HCT116 (cell line): ENCODE data around the gene DHX36. TPM values are rescaled to one million over a fixed set of nuclear protein-coding genes. Genes with fewer than 3 reads are reported as not detected.

Source experiments
- ATAC-seq: fragments of 200-7000 bp; cut with Tn5 transposase; 2 replicates; pipeline ENCODE4 v1.9.1; 2020; ENCODE audit warnings: mild to moderate bottlenecking, moderate library complexity
- BruUV-seq: library from RNA; stranded (reverse); fragments of 400-500 nt; replicated peaks from 2 replicates; lab custom pipeline; 2021; lab: Mats Ljungman, UMichigan
- CTCF ChIA-PET: fragments of 300-600 bp; sonication (Branson Sonifier 250); formaldehyde crosslinking; loops from one replicate; lab custom pipeline; 2021; ENCODE audit warnings: antibody characterized with exemption; lab: Charles Lee
- POLR2A ChIA-PET: fragments of 300-600, 350-600 bp; sonication (Branson Sonifier 250); formaldehyde crosslinking; loops from one replicate; lab custom pipeline; 2021; ENCODE audit warnings: antibody characterized with exemption; lab: Charles Lee
- RAD21 ChIA-PET, 2 experiments: fragments of 300-600 bp; sonication (Branson Sonifier 250); formaldehyde crosslinking; loops; one replicate each; lab custom pipeline; 2023; ENCODE audit warnings: low total read pairs in 2 of 2; ENCODE audit not compliant: uncharacterized antibody in 2 of 2, unreplicated experiment in 2 of 2, low non-redundant PET in 1 of 2; lab: Charles Lee
- DNase-seq: peaks from one replicate; pipeline ENCODE4 v3.0.0-alpha.2; 2010; ENCODE audit warnings: low read depth, low spot score
- H2AFZ ChIP-seq: fragments of 200-600 bp; shearing (Covaris generic), sonication (generic); 2 replicates; pipeline ENCODE4 v1.6.1; 2017; ENCODE audit warnings: low read depth, mixed run types, mixed read lengths, antibody characterized with exemption, low read length; ENCODE audit not compliant: poor library complexity, severe bottlenecking
- H3K27ac ChIP-seq: 2 replicates; pipeline ENCODE4 v1.5.1; 2012; ENCODE audit warnings: low read depth, low read length
- H3K27me3 ChIP-seq: fragments of 200-600 bp; sonication (generic); 2 replicates; pipeline ENCODE4 v1.6.1; 2016; ENCODE audit warnings: mixed run types, low read length, mixed read lengths; ENCODE audit not compliant: insufficient read depth
- H3K36me3 ChIP-seq, 2 experiments: fragments of 200-500 bp in 1 of 2; fragments of 200-600 bp in 1 of 2; sonication (Bioruptor generic) in 1 of 2; sonication (generic) in 1 of 2; 2 replicates each; pipeline versions ENCODE4 v1.5.1 to v1.6.1; 2014 to 2016; ENCODE audit warnings: low read length in 2 of 2, inconsistent platforms in 1 of 2, mixed read lengths in 1 of 2, mixed run types in 1 of 2; ENCODE audit not compliant: insufficient read depth in 2 of 2, control insufficient read depth in 1 of 2
- H3K4me1 ChIP-seq, 2 experiments: fragments of 200-600 bp in 1 of 2; sonication (generic) in 1 of 2; 2 replicates each; pipeline versions ENCODE4 v1.5.1 to v1.6.1; 2012 to 2017; ENCODE audit warnings: low read length in 2 of 2, inconsistent platforms in 1 of 2, mild to moderate bottlenecking in 1 of 2, mixed read lengths in 1 of 2, mixed run types in 1 of 2, moderate library complexity in 1 of 2; ENCODE audit not compliant: insufficient read depth in 2 of 2, control insufficient read depth in 1 of 2
- H3K4me2 ChIP-seq: fragments of 200-600 bp; sonication (generic); 2 replicates; pipeline ENCODE4 v1.6.1; 2017; ENCODE audit warnings: mixed run types, low read length, mixed read lengths
- H3K4me3 ChIP-seq, 2 experiments: fragments of 200-600 bp in 1 of 2; sonication (generic) in 1 of 2; replicated peaks in 1 of 2; 2 replicates each; pipeline ENCODE4 v1.5.1; 2011 to 2016; ENCODE audit warnings: low read length in 2 of 2, control low read depth in 1 of 2, low read depth in 1 of 2, mild to moderate bottlenecking in 1 of 2, mixed read lengths in 1 of 2, mixed run types in 1 of 2
- H3K79me2 ChIP-seq: fragments of 200-600 bp; sonication (generic); 2 replicates; pipeline ENCODE4 v1.6.1; 2017; ENCODE audit warnings: mild to moderate bottlenecking, mixed run types, low read length, moderate library complexity, mixed read lengths; ENCODE audit not compliant: insufficient read depth
- H3K9ac ChIP-seq: fragments of 200-600 bp; sonication (generic); 2 replicates; pipeline ENCODE4 v1.6.1; 2016; ENCODE audit warnings: low read length, mixed read lengths
- H3K9me2 ChIP-seq: fragments of 200-600 bp; sonication (generic), shearing (Covaris generic); 2 replicates; pipeline ENCODE4 v1.6.1; 2017; ENCODE audit warnings: mixed run types, mild to moderate bottlenecking, moderate library complexity; ENCODE audit not compliant: insufficient read depth
- H3K9me3 ChIP-seq, 2 experiments: fragments of 200-500 bp in 1 of 2; fragments of 200-600 bp in 1 of 2; sonication (Bioruptor generic) in 1 of 2; sonication (generic) in 1 of 2; 2 replicates each; pipeline ENCODE4 v1.6.1; 2014 to 2017; ENCODE audit warnings: low read length in 2 of 2, mixed read lengths in 2 of 2, inconsistent platforms in 1 of 2, low read depth in 1 of 2, mild to moderate bottlenecking in 1 of 2, mixed run types in 1 of 2, moderate library complexity in 1 of 2; ENCODE audit not compliant: control insufficient read depth in 1 of 2, insufficient read depth in 1 of 2
- H4K20me1 ChIP-seq: fragments of 200-600 bp; sonication (generic), shearing (Covaris generic); 2 replicates; pipeline ENCODE4 v1.6.1; 2017; ENCODE audit warnings: mixed run types, mild to moderate bottlenecking, moderate library complexity; ENCODE audit not compliant: insufficient read depth
- CBX3 ChIP-seq: IDR thresholded peaks from 2 replicates; pipeline ENCODE4 v1.6.1; 2012; ENCODE audit warnings: low read depth
- CEBPB ChIP-seq: IDR thresholded peaks from 2 replicates; pipeline ENCODE4 v1.6.1; 2012; ENCODE audit warnings: low read depth
- CTCF ChIP-seq, 3 experiments: fragments of 200-600 bp in 1 of 3; sonication (generic) in 1 of 3; IDR thresholded peaks in 2 of 3; conservative IDR thresholded peaks in 1 of 3; 2 replicates each; pipeline ENCODE4 v1.5.1; 2012 to 2017; ENCODE audit warnings: low read depth in 2 of 3, low read length in 2 of 3, antibody characterized with exemption in 1 of 3, borderline replicate concordance in 1 of 3, control low read depth in 1 of 3, mild to moderate bottlenecking in 1 of 3, mixed read lengths in 1 of 3, mixed run types in 1 of 3, moderate library complexity in 1 of 3; ENCODE audit not compliant: insufficient read depth in 1 of 3
- EGR1 ChIP-seq: IDR thresholded peaks from 2 replicates; pipeline ENCODE4 v1.6.1; 2012; ENCODE audit warnings: low read depth
- ELF1 ChIP-seq: IDR thresholded peaks from 2 replicates; pipeline ENCODE4 v1.6.1; 2012; ENCODE audit warnings: low read depth, borderline replicate concordance
- EZH2 ChIP-seq: fragments of 200-600 bp; sonication (generic); IDR thresholded peaks from 2 replicates; pipeline ENCODE4 v1.6.1; 2017; ENCODE audit warnings: antibody characterized with exemption, mixed run types
- EZH2phosphoT487 ChIP-seq: fragments of 200-600 bp; IDR thresholded peaks from 2 replicates; pipeline ENCODE4 v1.6.1; 2018; ENCODE audit warnings: antibody characterized with exemption, borderline replicate concordance
- FOSL1 ChIP-seq: IDR thresholded peaks from 2 replicates; pipeline ENCODE4 v1.6.1; 2012; ENCODE audit warnings: low read depth
- MAX ChIP-seq: IDR thresholded peaks from 2 replicates; pipeline ENCODE4 v1.6.1; 2012
- POLR2A ChIP-seq: IDR thresholded peaks from 2 replicates; pipeline ENCODE4 v1.7.0; 2011; ENCODE audit warnings: borderline replicate concordance; ENCODE audit not compliant: insufficient read depth, insufficient read length; ENCODE audit errors: extremely low read depth
- POLR2AphosphoS5 ChIP-seq: IDR thresholded peaks from 2 replicates; pipeline ENCODE4 v1.6.1; 2011; ENCODE audit warnings: mild to moderate bottlenecking, low read depth, low read length, moderate library complexity
- RAD21 ChIP-seq: IDR thresholded peaks from 2 replicates; pipeline ENCODE4 v1.6.1; 2012; ENCODE audit warnings: low read depth, mild to moderate bottlenecking
- SIN3A ChIP-seq: IDR thresholded peaks from 2 replicates; pipeline ENCODE4 v1.6.1; 2012; ENCODE audit warnings: low read depth
- SRF ChIP-seq: IDR thresholded peaks from 2 replicates; pipeline ENCODE4 v1.6.1; 2012; ENCODE audit warnings: low read depth
- TCF7L2 ChIP-seq: IDR thresholded peaks from 2 replicates; pipeline ENCODE4 v1.7.0; 2011; ENCODE audit warnings: borderline replicate concordance, inconsistent platforms; ENCODE audit not compliant: insufficient read depth, insufficient read length; ENCODE audit errors: extremely low read depth
- YY1 ChIP-seq: IDR thresholded peaks from 2 replicates; pipeline ENCODE4 v1.6.1; 2011; ENCODE audit warnings: low read length, low read depth, moderate library complexity, mild to moderate bottlenecking; ENCODE audit not compliant: insufficient replicate concordance; ENCODE audit errors: extremely low read depth
- ZFX ChIP-seq: fragments of 450-650 bp; IDR thresholded peaks from 2 replicates; pipeline ENCODE4 v1.6.1; 2017
- ZNF274 ChIP-seq: fragments of 200-500 bp; sonication (Bioruptor generic); IDR thresholded peaks from 2 replicates; pipeline ENCODE4 v1.6.1; 2014; ENCODE audit warnings: mild to moderate bottlenecking, low read depth, low read length, inconsistent platforms
- intact Hi-C: fragments of 100-400 bp; cut with micrococcal nuclease; formaldehyde crosslinking; loops from 2 replicates; pipeline ENCODE4 v1.10.0; 2022
- total RNA-seq: library from RNA; stranded (reverse); gene quantifications from one replicate; pipeline ENCODE4 v1.2.1, GENCODE V29; 2021; ENCODE audit not compliant: unreplicated experiment
- TF ChIP-seq, protein P1 (sequence below): IDR thresholded peaks from 2 replicates; pipeline ENCODE4 v1.6.1; 2011; ENCODE audit warnings: mild to moderate bottlenecking, low read length, moderate library complexity; ENCODE audit not compliant: insufficient replicate concordance; ENCODE audit errors: extremely low read depth
- TF ChIP-seq, protein P2 (sequence below): IDR thresholded peaks from 2 replicates; pipeline ENCODE4 v1.6.1; 2012

Gene DHX36
- total RNA-seq, 1 experiment from 2014 or later: 49.9 TPM

DNA sequence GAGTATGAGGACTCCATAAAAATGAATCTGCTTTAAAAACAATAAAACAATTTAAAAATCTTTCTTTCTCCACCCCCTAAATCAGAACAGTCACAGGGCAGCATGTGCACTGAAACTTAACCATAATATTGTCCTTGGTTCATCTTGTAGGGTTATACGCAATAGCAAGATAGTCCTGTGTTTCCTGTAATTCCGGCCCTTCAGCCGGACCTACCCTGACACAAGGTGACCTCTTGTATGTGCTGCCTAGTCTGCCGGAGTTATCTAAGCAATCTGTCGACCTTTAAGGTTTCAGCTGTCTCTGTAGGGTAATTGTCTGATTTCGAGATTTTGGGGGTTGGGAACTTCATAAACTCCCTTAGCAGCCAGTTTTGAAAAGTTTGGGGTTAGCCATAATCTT is 99.9 kb downstream of the DHX36 start:
- Histone ChIP-seq H3K27me3 (no peaks in the 10 kb centered on the region), H3K9ac (no peak overlapping the region), H3K27ac (no peak overlapping the region), H3K4me3 (no peak overlapping the region), H3K4me1 (peaks cover 4 to 8% of the 10 kb centered on the region in 2 experiments; a peak in 3 of 4 replicates), H4K20me1 (no peaks in the 10 kb centered on the region), H3K9me2 (no peaks in the 10 kb centered on the region), H3K9me3 (no peaks in the 10 kb centered on the region), H3K79me2 (no peaks in the 10 kb centered on the region), H2AFZ (no peak overlapping the region), H3K4me2 (no peak overlapping the region), H3K36me3 (no peaks in the 10 kb centered on the region)
- ChIA-PET POLR2A (no interaction called here), RAD21 (no interaction called here), CTCF (no interaction called here)
- ATAC-seq (no peak), DNase-seq (no peak)
- TF ChIP-seq CTCF (IDR thresholded peaks at IDR 0.05 in 2 of 3, conservative IDR thresholded peaks at IDR 0.05 in 1 of 3; ENCODE audit: borderline replicate concordance in 1 of 3, insufficient read depth in 1 of 3, low read depth in 2 of 3, low read length in 2 of 3) (no peak), CEBPB (no peak), ZFX (no peak), EGR1 (no peak), RAD21 (no peak), POLR2AphosphoS5 (no peak), MAX (no peak), EZH2phosphoT487 (no peak), ZNF274 (no peak), CBX3 (no peak), ELF1 (no peak), SIN3A (no peak), EZH2 (no peak), FOSL1 (no peak), TCF7L2 (no peak), POLR2A (no peak), SRF (no peak), YY1 (no peak)
- TF ChIP-seq, protein P1, sequence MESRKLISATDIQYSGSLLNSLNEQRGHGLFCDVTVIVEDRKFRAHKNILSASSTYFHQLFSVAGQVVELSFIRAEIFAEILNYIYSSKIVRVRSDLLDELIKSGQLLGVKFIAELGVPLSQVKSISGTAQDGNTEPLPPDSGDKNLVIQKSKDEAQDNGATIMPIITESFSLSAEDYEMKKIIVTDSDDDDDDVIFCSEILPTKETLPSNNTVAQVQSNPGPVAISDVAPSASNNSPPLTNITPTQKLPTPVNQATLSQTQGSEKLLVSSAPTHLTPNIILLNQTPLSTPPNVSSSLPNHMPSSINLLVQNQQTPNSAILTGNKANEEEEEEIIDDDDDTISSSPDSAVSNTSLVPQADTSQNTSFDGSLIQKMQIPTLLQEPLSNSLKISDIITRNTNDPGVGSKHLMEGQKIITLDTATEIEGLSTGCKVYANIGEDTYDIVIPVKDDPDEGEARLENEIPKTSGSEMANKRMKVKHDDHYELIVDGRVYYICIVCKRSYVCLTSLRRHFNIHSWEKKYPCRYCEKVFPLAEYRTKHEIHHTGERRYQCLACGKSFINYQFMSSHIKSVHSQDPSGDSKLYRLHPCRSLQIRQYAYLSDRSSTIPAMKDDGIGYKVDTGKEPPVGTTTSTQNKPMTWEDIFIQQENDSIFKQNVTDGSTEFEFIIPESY: no peak
- TF ChIP-seq, protein P2, sequence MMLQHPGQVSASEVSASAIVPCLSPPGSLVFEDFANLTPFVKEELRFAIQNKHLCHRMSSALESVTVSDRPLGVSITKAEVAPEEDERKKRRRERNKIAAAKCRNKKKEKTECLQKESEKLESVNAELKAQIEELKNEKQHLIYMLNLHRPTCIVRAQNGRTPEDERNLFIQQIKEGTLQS: no peak
- intact Hi-C loops: no loop called here
- BruUV-seq: no TSS peak
